NCI-H510A (cell line): ENCODE measurements around the gene ATP13A2.

Experiments used
- DNase-seq: peaks from one replicate; lab custom pipeline; 2025; lab: John Stamatoyannopoulos, UW

Gene ATP13A2

DNA sequence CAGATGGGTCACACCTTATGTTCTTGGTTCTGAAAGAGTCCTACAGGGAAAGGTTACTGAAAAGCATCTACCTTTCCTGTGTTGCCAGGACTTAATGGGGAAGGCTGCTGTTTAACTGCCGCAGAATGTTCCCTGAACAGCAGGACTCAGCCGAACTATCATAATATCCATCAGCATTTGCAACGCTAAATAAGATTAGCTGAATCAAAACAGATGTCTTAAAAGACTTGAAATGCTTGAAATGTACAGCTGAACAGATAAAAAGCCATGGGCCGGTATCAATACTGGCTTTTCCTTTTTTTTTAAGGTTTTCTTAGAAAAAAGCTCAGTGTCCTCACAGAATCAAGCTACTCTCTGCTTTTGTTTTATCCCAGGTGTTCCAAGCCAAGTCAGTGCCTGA, 19.7 kb upstream of the ATP13A2 start:
- DNase-seq = no peak

DNA sequence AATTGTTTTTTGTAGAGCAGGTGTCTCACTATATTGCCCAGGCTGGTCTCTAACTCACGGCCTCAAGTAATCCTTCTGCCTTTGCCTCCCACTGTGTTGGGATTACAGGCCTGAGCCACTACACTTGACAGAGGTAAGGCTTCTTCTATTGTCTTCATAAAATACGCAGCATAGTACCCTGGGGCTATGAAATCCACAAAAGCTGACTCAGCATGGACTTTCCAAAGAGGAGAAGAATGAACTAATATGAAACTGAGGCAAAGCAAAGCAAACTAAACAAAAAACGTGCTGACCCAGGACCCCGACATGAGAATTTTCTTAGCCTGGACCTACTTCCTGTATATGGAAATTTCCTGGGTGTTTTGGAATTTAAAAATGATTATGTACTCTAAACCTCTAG, 18.5 kb upstream of the ATP13A2 start:
- no peak for DNase-seq

- DNase-seq = no peak
Measured at GRCh38 chr1:17028662-17029188, 17.0 kb upstream of the ATP13A2 start.

- no peak for DNase-seq
Measured at GRCh38 chr1:17027900-17028299, 16.2 kb upstream of the ATP13A2 start.

- no peak for DNase-seq
Measured at GRCh38 chr1:17027403-17027802, 15.7 kb upstream of the ATP13A2 start.

- DNase-seq = no peak
Measured at GRCh38 chr1:17024721-17025120, 13.0 kb upstream of the ATP13A2 start.

GRCh38 chr1:17023573-17023972, 11.8 kb upstream of the ATP13A2 start:
- no peak for DNase-seq

DNA sequence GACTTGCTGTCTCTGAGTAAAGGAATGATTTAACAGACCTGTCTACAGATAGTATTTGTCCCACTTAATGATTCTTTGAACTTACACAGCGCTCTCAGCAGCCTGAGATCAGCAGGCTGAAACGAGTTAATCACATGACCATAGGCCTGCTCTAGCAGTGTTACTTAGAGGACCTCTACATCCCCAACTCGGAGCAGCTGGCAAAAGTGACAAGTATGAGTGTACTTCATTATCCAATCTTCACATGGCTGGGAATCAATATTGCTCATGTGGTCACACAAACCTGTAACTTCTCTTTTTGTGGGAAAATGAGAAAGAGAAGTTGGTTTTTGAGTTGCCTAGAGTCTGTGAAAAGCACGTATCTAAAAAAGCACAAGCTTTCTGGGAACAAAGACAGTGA, 11.4 kb upstream of the ATP13A2 start:
- DNase-seq = no peak

DNA sequence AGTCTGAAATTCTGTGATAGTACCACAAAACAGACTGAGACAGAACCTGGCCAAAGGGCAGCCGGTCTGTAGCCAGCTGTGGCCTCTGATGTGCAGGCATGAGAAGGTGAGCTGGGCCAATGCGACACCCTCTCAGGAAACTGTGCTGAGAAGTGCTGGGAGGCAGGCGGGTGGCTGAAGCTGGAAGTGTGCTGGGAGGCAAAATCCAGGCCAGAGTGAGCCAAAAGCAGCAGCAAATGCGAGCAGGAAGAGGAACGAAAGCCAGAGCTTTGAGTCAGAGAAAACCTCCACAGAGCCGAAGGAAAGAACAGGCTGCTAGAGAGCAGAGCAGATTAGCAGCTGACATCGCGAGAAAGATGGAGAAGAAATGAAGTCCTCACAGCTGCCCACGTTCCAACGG, 10.2 kb upstream of the ATP13A2 start:
- DNase-seq = no peak

- no peak for DNase-seq
Measured at GRCh38 chr1:17020502-17020901, 8.8 kb upstream of the ATP13A2 start.

- no peak for DNase-seq
Measured at GRCh38 chr1:17018849-17019248, 7.1 kb upstream of the ATP13A2 start.

DNA sequence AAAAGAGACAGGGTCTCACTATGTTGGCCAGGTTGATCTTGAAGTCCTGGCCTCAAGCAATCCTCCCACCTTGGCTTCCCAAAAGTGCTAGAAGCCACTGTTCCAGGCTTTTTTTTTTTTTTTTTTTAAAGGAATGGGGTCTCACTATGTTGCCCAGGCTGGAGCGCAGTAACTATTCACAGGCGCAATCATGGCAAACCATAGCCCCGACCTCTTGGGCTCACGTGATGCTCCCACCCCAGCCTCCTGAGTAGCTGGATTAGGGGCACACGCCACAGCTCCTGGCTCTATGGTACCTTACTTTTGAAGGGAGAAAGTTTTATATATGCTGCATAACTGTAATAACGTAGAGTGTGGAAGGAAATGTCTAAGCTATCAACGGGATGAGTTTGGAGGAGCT, 5.7 kb upstream of the ATP13A2 start:
- DNase-seq = no peak

DNA sequence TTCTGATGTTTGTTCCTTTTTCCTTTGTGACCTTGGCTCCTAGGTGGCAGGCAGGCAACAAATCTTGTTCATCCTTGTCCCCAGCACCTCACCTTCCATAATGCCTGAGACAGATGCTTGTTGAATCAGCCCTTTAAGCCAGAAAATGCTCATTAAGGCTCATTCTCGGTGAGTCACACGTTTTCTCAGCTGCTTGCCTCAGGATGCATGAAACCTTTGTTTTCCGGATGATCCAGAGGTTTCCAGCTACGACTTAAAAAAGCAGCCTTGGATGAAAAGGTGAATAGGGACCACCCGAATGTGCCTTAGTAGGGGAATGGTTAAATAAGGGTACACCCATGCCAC, 4.6 kb upstream of the ATP13A2 start:
- DNase-seq = no peak

DNA sequence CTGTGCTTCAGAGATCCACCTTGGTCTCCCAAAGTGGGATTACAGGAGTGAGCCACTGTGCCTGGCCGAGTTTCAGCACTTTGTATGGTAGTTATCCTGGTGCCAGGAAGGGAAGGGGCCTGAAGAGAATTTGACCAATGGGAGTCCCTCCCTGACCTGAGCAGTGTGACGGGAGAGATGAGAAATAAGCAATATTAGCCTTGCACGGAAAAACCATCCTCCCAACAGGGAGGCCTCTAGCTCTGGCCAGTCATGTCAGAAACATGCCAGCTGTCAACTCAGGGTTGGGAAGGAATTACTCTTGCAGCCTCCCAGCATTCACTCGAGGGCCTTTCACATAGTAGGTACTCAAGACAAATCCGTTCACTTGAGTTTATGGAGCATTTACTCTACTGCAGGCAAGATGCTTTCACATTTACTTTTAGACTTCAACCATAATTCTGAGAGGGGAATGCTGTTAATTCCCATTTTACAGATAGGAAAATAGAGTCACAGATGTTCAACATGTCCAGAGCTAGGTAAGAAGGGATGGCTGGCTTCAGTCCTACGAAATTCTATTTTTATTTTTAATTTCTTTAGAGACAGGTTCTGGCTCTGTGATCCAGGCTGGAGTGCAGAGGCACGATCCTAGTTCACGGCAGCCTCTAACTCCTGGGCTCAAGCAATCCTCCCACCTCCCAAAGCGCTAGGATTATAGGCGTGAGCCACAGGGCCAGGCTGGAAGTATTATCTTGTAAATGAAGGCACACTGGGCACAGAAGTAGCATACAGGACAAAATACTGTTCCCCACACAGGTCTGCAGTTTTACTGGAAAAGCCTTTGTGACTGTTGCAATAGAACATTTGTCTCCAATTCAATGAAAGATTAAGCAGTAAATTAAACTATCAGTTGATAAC, 3.2 kb upstream of the ATP13A2 start:
- no peak for DNase-seq

DNA sequence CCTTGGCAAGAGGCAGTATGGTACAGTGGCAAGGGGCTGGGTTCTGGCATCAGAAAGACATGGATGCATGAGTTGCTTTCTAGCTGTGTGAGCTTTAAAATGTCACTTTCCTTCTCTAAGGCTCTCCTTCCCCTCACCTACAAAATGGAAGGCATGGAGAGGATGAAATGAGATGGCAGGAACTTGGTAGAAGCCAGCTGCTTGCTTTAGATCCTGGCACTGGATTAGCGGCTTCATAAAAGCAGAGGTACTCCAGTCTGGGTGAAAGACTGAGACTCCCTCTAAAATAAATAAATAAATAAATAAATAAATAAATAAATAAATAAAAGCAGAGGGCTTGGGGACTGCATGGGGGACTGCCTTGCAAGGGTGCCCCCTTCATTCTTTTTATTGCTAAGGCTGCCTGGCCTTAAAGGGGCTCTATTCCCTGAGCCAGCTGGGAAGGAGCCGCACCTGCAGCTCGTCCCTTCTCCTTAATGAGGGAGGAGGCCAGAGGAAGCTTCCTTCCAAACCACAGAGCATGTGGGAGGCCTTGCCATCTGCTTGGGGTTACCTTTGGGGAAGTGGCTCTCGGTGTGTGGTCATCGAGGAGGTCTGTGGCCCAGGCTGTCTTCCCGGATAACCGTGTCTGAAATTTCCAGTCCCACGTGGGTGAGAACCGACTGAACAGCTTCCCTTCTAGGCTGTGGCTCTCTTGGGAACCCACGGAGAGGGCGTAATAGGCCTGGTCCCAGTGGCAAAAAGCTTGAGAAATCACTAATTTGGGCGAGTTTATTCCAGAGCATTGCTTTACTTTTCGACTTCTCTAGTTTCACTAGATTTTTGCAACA, 2.0 kb upstream of the ATP13A2 start:
- DNase-seq = no peak

GRCh38 chr1:17012775-17013490, 1.2 kb upstream of the ATP13A2 start:
- no peak for DNase-seq

GRCh38 chr1:17011092-17011438, 663 bp downstream of the ATP13A2 start:
- DNase-seq = no peak

DNA sequence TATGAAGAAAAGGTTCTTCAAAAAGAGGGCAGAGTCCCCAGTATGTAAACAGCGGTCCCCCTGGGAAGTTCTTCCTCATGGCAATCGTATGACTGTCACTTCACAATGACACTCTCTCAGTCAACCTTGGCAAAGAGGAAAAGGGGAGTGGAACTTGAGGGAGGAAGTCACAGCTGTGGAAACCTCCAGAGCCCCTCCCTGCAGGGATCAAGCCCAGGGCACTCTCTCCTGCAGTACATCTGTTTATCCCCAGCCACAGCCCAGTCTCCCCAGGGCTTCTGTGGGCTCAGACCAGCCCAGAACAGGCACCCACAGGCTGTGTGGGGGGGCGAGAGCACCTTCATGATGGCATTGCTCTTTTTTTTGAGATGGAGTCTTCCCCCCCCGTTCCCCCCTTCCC, 2.0 kb downstream of the ATP13A2 start:
- no peak for DNase-seq

DNA sequence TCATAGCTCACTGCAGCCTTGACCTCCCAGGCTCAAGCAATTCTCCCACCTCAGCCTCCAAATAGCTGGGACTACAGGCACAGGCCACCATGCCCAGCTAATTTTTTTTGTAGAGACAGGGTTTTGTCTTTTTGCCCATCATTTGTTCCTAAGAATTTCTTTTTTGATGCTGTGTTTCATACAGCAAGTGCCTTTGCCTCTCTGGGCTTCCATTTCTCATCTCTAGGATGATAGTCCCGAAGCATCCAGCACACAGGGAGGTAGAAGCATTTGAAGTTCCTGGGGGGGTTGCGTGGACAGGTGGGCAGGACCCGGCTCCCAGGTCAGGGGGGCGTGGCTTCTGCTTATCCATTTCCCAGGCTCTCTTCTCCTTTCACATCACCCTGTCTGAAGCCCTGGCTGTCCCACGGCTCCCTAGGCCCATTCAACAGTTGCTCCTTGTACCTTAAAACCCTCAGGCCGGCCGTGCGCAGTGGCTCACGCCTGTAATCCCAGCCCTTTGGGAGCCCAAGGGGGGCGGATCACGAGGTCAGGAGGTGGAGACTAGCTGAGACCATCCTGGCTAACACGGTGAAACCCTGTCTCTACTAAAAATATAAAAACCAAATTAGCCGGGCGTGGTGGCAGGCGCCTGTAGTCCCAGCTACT, 3.4 kb downstream of the ATP13A2 start:
- DNase-seq = no peak

GRCh38 chr1:17007121-17007520, 4.6 kb downstream of the ATP13A2 start:
- no peak for DNase-seq

DNA sequence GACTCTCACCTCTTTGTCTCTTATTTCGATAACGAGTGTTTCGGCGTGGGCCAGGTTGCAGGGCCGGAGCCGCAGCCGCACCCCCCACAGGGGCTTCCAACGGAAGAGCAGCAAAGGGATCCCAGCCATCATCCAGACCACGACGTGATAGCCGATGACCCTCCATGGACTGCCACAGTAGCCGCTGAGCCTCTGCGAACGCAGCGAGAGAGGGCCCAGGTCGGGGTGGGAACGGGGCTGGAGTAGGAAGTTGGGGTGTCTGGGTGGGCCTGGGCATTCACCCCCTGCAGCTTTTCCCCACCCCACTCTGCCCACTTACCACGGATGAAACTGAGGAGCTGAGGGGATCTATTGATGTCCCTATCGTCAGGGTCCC, 6.4 kb downstream of the ATP13A2 start:
- DNase-seq = no peak
